Choroid plexus epithelial cell (primary cell): ENCODE results near the gene C2CD2L.

Experiments used
- DNase-seq: peaks from one replicate; pipeline ENCODE4 v3.0.0-alpha.2; 2010; ENCODE audit warnings: low read depth
- H3K4me3 ChIP-seq: 2 replicates; pipeline ENCODE4 v1.5.1; 2011; ENCODE audit warnings: low read depth, mild to moderate bottlenecking, control low read depth, low read length, moderate library complexity
- CTCF ChIP-seq: conservative IDR thresholded peaks from 2 replicates; pipeline ENCODE4 v1.5.1; 2011; ENCODE audit warnings: low read depth, mild to moderate bottlenecking, control low read depth, inconsistent platforms, low read length, moderate library complexity

Gene C2CD2L

GRCh38 chr11:119078675-119079420 is 28.3 kb upstream of the C2CD2L start:
- DNase-seq, result no peak
- no peak overlapping the region for H3K4me3 ChIP-seq
- TF ChIP-seq CTCF, result no peak

GRCh38 chr11:119081682-119082260 is 25.4 kb upstream of the C2CD2L start:
- no peak for TF ChIP-seq CTCF
- DNase-seq, result no peak

GRCh38 chr11:119084663-119085436 is 22.3 kb upstream of the C2CD2L start, which contains the start of gene HMBS:
TSS of gene HMBS (plus strand) at chr11:119084881. CDS start at chr11:119085034, 153 bp downstream.
- peak within 1 kb of the TSS; percentile 77 for H3K4me3 ChIP-seq
- peak; percentile 91 for DNase-seq
- TF ChIP-seq CTCF, result no peak

More at GRCh38 chr11:119081682-119082260, 25.4 kb upstream of the C2CD2L start:
- no peak overlapping the region for H3K4me3 ChIP-seq

GRCh38 chr11:119085437-119085847 is 21.7 kb upstream of the C2CD2L start:
- TF ChIP-seq CTCF, result no peak
- no peak for DNase-seq
- H3K4me3 ChIP-seq, result peak overlapping the region; percentile 77

- TF ChIP-seq CTCF, result no peak
- H3K4me3 ChIP-seq, result no peak overlapping the region
- no peak for DNase-seq
Observed at GRCh38 chr11:119087123-119087522, 20.0 kb upstream of the C2CD2L start.

GRCh38 chr11:119087747-119088241 is 19.4 kb upstream of the C2CD2L start:
- H3K4me3 ChIP-seq, result no peak overlapping the region
- DNase-seq, result no peak
- no peak for TF ChIP-seq CTCF
